Kidney epithelial cell (primary cell): ENCODE data around the gene RAB3GAP1. TPM values are rescaled to one million over a fixed set of nuclear protein-coding genes. Genes with fewer than 3 reads are reported as not detected.

Experiments used
- DNase-seq: peaks from one replicate; pipeline ENCODE4 v3.0.0-alpha.2; 2010; ENCODE audit warnings: low read depth
- H3K27me3 ChIP-seq: 2 replicates; pipeline ENCODE4 v1.6.0; 2011; ENCODE audit warnings: low read length; ENCODE audit not compliant: control insufficient read depth, insufficient read depth
- H3K36me3 ChIP-seq: 2 replicates; pipeline ENCODE4 v1.5.1; 2011; ENCODE audit warnings: low read length; ENCODE audit not compliant: control insufficient read depth, insufficient read depth
- H3K4me3 ChIP-seq: 2 replicates; pipeline ENCODE4 v1.5.1; 2011; ENCODE audit warnings: low read depth, mild to moderate bottlenecking, control low read depth, low read length
- CTCF ChIP-seq: IDR thresholded peaks from 2 replicates; pipeline ENCODE4 v1.5.1; 2011; ENCODE audit warnings: mild to moderate bottlenecking, moderate library complexity, low read length, control low read depth, inconsistent platforms; ENCODE audit not compliant: insufficient read depth, poor library complexity, severe bottlenecking
- total RNA-seq: library from RNA; depleted of rRNA; stranded (reverse); fragments of >200 nt; gene quantifications from 2 replicates; pipeline ENCODE4 v1.2.3, GENCODE V29; 2015

The RAB3GAP1 gene
- total RNA-seq, 1 donor from 2014 or later: 48.2 TPM

DNA sequence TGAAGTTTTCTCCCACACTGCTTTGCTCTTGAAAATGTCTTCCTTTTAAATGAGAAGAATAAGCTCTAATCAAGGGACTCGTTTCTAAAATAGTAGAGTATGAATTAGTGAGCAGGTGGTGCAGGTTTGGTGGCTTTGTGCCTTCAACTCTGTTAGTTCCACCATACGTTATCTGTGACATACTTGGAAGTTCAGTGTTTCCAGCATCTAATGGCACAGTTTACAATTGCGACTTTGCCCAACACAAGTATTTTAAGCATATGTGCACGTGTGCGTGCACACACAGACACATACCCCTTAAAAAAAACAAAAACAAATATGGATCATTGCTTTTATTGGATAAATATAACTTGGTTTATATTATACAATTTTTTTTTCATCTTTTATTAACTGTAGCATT is 111.8 kb downstream of the RAB3GAP1 start:
- no peak for DNase-seq
- Histone ChIP-seq H3K36me3 (peaks cover 1% of the 10 kb centered on the region), H3K27me3 (no peaks in the 10 kb centered on the region), H3K4me3 (no peak overlapping the region)
- TF ChIP-seq CTCF: no peak

DNA sequence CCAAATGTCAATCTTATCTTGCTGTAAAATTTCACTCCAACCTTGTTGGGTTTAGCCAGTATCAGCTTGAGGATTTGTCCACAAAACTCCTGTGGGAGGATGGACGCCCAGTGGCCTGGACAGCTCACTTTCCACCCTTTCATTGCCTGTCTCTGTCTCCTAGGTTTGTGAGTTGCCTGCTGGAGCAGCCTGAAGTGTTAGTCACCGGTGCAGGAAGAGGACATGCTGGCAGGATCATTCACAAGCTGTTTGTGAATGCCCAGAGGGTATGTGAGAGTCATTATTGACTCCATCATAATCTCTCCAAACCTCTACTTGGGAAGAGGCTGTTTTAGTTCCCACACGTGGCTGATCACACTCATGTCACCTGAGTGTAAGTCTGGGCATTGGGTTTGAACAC is 112.3 kb downstream of the RAB3GAP1 start:
- Histone ChIP-seq H3K36me3 (no peaks in the 10 kb centered on the region), H3K27me3 (no peaks in the 10 kb centered on the region), H3K4me3 (no peak overlapping the region)
- DNase-seq: peak; percentile 44
- TF ChIP-seq CTCF: no peak

GRCh38 chr2:135167273-135167672 is 115.2 kb downstream of the RAB3GAP1 start:
- Histone ChIP-seq H3K4me3 (no peak overlapping the region), H3K27me3 (no peaks in the 10 kb centered on the region), H3K36me3 (no peaks in the 10 kb centered on the region)
- no peak for DNase-seq
- no peak for TF ChIP-seq CTCF

GRCh38 chr2:135168204-135168856 is 116.2 kb downstream of the RAB3GAP1 start:
- TF ChIP-seq CTCF: no peak
- no peaks in the 10 kb centered on the region for H3K27me3 ChIP-seq
- H3K36me3 ChIP-seq: no peaks in the 10 kb centered on the region
- DNase-seq: no peak
- no peak overlapping the region for H3K4me3 ChIP-seq

GRCh38 chr2:135169900-135170753 is 118.0 kb downstream of the RAB3GAP1 start:
- Histone ChIP-seq H3K27me3 (no peaks in the 10 kb centered on the region), H3K4me3 (no peak overlapping the region), H3K36me3 (no peaks in the 10 kb centered on the region)
- no peak for TF ChIP-seq CTCF
- no peak for DNase-seq
